ENCODE data around the gene MMP28.
"Not testable (repeated sequence)": the region's sequence is repeated elsewhere in the genome, so short reads cannot be mapped to it uniquely, and the experiment has no call there.

The MMP28 gene

DNA sequence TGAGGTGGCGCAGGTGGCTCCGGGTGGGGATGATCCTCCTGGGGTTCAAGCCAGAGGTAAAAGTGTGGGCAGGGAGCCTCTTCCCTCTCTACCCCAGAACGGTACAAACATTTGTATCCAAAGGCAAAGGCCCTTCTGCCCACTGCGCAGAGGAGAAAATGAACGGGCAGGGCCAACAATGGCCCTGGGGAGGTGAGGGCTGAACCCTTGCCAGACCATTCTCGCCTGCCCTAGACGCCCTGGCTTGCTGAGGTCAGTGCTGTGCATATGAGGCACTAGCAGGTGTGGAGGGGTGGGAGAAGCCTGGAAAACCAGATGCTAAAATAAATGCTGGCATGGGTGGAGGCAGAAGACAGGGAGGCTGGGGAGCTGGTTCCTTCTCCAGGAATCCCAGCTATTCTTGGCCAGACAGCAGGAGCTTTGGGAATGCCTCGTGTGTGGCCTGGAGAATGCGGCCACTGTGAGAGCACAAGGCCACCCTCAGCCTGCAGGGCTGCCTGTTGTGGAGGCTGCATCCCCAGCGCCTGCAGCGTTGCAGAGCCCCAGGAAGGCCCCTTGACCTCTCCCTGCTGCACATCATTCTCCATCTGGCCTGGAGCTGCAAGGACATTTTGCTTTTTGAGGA, 30.2 kb downstream of the MMP28 start:
- DNase-seq = peak; percentile 41

DNA sequence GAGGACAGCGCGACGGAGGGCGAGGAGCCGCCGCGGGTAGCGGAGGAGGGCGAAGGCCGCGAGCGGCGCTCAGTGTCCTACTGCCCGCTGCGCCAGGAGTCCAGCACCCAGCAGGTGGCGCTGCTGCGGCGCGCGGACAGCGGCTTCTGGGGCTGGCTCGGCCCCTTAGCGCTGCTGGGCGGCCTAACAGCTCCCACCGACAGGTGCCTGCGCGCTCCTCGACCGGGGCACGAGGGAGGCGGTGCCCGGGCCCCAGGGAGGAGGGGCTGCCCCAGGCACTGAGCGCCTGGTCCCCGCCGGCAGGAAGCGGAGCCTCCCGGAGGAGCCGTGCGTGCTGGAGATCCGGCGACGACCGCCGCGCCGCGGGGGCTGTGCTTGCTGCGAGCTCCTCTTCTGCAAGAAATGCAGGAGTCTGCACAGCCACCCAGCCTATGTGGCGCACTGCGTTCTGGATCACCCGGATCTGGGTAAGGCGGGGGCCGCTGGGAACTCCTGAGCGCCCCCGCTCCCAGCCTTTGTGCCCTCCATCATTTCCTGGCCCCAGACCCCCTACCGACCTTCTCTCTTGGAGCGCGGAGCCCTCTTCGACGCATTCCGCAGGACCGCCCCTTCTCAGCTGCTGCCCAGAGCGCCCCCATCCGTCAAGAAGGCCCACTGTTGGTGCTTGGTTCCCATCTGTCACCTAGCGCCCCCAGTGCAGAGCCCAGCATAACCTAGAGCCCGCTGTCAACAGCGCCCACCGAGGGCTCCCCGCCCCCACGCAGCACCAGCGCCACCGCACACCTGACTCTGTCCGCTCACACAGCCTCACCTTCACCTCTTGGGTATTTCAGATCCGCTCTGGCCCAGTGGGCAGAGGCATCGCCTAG, 31.1 kb downstream of the MMP28 start:
- DNase-seq = peak; percentile 96

GRCh38 chr17:35763767-35764122, 31.7 kb downstream of the MMP28 start:
- no peak for DNase-seq

- DNase-seq = no peak
These were observed 33.8 kb downstream of the MMP28 start for GRCh38 chr17:35761601-35762000.

DNA sequence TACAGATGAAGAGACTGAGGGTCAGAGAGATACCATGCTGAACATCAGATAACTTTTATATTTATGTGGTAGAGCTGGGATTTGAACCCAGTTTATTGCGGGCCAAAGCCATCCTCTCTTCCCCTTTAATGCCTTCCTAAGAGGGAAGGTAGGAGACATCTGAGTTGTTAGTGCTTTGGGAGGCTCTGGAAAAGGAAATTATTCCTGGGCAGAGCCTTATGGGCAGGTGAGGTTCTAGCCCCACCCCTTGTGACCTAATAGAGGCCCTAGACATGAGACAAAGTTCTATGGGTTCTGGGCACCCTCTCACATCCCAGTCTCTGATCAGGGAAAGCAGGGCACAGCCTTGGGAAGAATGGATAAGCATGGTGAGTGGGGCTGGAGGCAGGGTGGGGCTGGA, 34.9 kb downstream of the MMP28 start, which contains the start of gene C17orf50:
Gene C17orf50, plus strand, starts transcription at position 301 of the 400 bp plus-strand sequence. Its CDS starts 55 bp downstream, at position 356.
- DNase-seq = no peak

DNA sequence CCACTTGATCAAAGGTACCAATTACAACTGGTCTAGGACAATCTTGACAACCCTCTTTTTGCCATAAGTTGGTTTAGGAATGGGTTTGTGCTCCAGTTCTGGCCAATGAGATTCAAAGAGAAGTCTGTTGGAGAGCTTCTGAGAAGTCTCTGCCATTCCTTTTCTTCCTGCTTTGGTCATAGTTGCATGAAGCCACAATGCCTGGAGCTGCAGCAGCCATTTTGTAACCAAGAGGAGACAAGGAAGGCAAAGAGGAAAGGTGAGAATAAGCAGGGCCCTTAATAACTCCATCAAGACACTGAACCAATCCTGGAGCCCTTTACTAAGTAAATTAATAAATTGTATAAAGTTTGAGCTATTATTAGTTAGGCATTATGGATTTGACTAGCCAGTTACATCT, 38.2 kb downstream of the MMP28 start:
- no peak for DNase-seq

DNA sequence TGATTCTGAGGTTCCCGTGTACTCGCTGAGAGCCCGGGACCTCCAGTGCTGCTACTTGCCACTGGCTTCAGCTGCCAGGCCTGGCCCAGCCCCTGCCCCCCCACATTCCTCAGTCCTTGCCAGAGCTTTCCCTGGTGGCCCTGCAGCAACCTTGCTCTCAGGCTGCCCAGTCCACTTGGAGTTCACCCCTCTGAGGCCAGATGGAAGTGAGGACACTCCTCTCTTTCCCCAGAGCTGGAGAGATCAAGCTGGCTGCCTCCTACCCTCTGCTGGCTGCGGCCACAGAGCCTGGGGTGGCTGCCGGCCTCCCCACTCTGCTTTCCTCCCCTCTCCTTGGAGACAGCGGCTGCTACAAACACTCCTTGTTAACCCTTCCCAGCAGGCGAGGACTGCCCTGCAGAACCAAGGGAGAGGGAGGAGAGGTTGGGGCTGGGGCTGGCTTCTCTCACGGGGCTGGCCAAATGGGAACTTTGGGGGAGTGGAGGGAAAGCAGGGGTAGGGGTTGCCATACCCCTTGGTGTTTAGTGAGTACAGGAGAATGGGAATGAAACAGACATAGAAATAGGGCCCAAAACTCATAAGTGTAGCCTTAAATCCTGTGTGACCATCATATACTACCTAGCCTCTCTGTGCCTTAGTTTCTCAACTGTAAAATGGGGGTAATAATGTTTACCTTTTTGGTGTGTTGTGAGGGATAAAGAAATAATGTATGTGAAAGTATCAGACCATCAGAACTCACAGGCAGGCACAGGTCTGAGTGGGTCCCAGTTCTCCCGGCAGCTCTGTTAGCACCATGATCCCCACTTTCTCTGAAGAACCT, 42.3 kb downstream of the MMP28 start, which contains the start of gene GAS2L2:
Gene GAS2L2, minus strand, starts transcription at position 295 of the 820 bp plus-strand sequence. CDS start 389 bp downstream, outside the sequence.
- DNase-seq = no peak

DNA sequence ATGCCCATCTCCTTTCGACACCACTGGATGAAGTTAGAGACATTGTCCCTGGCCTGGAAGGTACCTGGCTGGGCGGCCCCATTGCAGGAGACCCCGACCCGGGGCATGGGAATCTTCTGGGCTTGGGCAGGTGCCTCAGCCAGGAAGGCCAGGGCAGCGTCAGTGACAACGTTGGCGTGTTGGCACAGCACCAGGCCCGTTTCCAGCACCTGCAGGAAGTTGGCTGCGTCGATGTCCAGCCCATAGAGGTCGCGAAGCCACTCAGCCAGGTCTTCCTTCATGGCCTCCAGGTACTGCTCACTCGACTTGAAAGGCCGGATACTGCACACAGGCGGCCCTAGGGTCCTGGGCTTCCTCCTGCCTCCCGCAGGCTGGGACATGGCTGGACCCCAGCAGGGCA, 43.0 kb downstream of the MMP28 start:
- no peak for DNase-seq

GRCh38 chr17:35751541-35751940, 43.9 kb downstream of the MMP28 start:
- DNase-seq = not testable (repeated sequence)

GRCh38 chr17:35750526-35751395, 44.7 kb downstream of the MMP28 start:
- no peak for DNase-seq

DNA sequence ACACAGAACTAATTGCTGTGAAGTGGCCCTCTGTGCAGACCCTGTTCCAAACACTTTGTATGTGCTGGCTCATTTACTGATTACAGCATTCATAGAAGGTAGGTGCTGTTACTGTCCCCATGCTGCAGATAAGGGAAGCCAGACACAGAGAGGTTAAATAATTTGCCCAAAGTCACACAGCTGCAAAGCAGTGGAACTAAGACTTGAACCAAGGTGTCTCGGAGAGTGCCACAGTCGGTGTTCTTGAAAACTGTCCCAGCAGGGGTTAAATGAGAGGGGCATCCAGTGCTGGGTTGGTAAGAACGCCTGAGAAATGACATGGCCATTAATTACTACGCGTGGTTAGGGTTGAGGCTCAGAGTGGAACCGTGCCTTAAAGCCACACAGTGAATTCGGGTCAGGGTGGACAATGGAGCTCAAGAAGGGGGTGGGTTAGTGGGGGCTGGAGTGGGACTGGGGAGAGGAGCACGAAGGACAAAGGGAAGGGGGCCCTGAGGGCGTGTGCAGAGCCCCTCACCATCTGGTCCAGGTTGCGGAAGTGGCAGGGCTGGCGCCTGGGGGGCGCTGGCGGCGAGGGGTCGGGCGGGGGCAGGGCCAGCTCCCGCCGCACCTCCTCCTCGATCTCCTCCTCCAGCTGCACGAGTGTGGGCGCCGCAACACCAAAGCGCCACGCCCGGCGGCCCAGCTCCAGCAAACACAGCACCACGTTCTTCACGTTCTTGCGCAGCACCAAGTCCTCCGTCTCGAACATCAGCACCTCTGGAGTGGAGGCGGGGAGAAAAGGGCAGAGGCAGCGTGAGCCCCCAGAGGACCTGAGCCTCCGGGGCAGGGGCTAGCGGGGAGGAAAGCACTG, 45.7 kb downstream of the MMP28 start:
- peak; percentile 47 for DNase-seq

DNA sequence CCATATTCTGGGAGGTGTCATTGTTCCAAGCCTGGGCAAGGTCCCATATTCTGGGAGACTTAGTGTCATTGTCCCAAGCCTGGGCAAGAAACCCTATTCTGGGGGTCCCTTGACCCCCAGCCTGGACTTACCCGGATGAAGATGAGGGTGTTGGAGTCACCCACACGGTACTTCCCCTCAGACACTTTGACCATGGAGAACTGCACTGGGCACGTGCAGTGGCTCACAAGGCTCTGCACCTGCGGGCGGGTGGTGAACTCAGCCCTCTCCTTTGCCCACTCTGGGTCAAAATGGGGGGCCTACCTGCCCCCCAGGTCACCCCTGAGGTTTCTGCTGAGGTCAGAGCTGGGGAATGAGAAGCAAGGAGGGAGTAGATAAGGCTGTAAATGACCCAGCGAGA, 46.5 kb downstream of the MMP28 start:
- no peak for DNase-seq

GRCh38 chr17:35748341-35748841, 47.0 kb downstream of the MMP28 start:
- DNase-seq = no peak

- peak; percentile 91 for DNase-seq
These were observed 47.9 kb downstream of the MMP28 start for GRCh38 chr17:35747540-35748017.

DNA sequence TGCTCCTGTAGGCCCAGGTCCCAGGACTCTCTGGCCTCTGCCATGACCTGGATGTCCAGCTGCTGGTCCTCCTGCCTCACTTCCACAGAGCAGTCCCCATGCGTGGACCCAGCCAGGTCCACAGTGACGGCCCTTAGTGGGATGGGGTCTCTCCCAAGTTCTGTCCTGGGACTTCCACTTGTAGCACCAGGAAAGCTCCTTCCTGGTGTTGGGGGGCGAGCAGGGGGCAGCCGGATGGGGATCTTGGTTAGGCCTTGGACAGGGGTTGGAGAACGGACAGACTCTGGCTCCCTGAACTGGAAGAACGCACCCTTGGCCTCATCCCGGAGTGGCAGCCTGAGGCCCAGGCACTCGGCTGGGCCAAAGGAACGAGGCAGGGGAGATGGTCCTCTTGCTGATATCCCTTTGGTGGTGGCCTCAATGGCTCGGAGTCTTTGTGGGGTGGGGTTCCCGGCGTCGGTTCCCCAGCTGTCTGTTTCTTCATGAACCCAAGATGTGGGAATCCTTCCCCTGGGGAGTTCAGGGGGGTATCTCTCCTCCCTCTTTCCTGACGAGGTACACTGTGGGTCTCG, 49.6 kb downstream of the MMP28 start:
- no peak for DNase-seq

DNA sequence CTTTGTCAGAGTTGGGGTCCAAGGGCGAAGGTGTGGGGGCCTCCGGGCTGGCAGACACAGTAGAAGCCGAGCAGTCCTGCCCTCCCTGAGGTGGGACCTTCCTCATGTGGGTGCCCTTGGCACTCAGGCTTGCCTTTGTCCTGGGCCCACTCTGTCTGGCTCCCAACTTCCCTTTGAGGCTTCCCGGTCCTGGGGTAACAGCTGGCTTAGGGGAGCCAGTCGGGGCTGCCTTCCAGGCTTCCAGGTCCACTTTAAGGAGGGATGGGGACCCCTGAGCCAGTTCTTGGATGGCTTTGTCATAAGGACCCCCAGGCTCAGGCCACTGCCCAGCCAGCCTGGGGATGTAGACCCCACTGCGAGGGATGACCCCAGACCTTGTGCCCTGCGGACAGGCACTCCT, 50.2 kb downstream of the MMP28 start:
- DNase-seq = no peak

- DNase-seq = no peak
These were observed 50.6 kb downstream of the MMP28 start for GRCh38 chr17:35744830-35745229.

- peak; percentile 61 for DNase-seq
These were observed 51.7 kb downstream of the MMP28 start for GRCh38 chr17:35743626-35744328.

- DNase-seq = no peak
These were observed 52.5 kb downstream of the MMP28 start for GRCh38 chr17:35742896-35743477.

Data from eye (tissue), 1 donor.